ENCODE measurements around the gene KCNQ1OT1. TPM values are rescaled to one million over a fixed set of nuclear protein-coding genes. Genes with fewer than 3 reads are reported as not detected.

KCNQ1OT1 gene
- total RNA-seq, 4 donors from 2014 or later, result 6.3 to 8.0 (median 7.7) TPM

- Histone ChIP-seq H3K4me1 (no peaks in the 10 kb centered on the region), H3K9me3 (peaks cover 0 to 70% (median 9%) of the 10 kb centered on the region in 4 donors), H3K27ac (no peak overlapping the region), H3K27me3 (no peaks in the 10 kb centered on the region), H3K36me3 (peaks cover 0 to 47% (median 0%) of the 10 kb centered on the region in 3 donors), H3K4me3 (no peak overlapping the region)
- TF ChIP-seq CTCF (IDR thresholded peaks at IDR 0.05), result no peak
- no peak for TF ChIP-seq POLR2A (IDR thresholded peaks at IDR 0.05)
- no peak for TF ChIP-seq EP300 (IDR thresholded peaks at IDR 0.05)
- DNase-seq (ENCODE audit: low spot score in 2 of 2), result no peak
- WGBS, 2 donors, result 94 to 100% methylated on average over 2 of the region's 2 CpGs
Measured at GRCh38 chr11:2663506-2663905, 36.3 kb downstream of the KCNQ1OT1 start.

GRCh38 chr11:2662430-2663299 is 37.1 kb downstream of the KCNQ1OT1 start:
- WGBS, 2 donors, result 60 to 93% methylated on average over 17 of the region's 19 CpGs
- no peak for DNase-seq (ENCODE audit: low spot score in 2 of 2)
- H3K27ac ChIP-seq, result no peak overlapping the region

GRCh38 chr11:2662024-2662312 is 37.8 kb downstream of the KCNQ1OT1 start:
- TF ChIP-seq CTCF (IDR thresholded peaks at IDR 0.05) (no peak), EP300 (IDR thresholded peaks at IDR 0.05) (no peak), POLR2A (IDR thresholded peaks at IDR 0.05) (no peak)
- H3K36me3 ChIP-seq, result peaks cover 0 to 47% (median 0%) of the 10 kb centered on the region in 3 donors
- H3K9me3 ChIP-seq, result peaks cover 0 to 86% (median 9%) of the 10 kb centered on the region in 4 donors
- WGBS, 2 donors, result 94 to 100% methylated on average over 5 of the region's 5 CpGs
- no peaks in the 10 kb centered on the region for H3K4me1 ChIP-seq
- H3K4me3 ChIP-seq, result no peak overlapping the region
- DNase-seq (ENCODE audit: low spot score in 2 of 2), result no peak
- H3K27me3 ChIP-seq, result no peaks in the 10 kb centered on the region
- H3K27ac ChIP-seq, result no peak overlapping the region

More at GRCh38 chr11:2662430-2663299, 37.1 kb downstream of the KCNQ1OT1 start:
- Histone ChIP-seq H3K4me1 (no peaks in the 10 kb centered on the region), H3K27me3 (no peaks in the 10 kb centered on the region), H3K36me3 (peaks cover 0 to 47% (median 0%) of the 10 kb centered on the region in 3 donors), H3K4me3 (no peak overlapping the region), H3K9me3 (peaks cover 0 to 79% (median 9%) of the 10 kb centered on the region in 4 donors)
- TF ChIP-seq EP300 (IDR thresholded peaks at IDR 0.05) (no peak), CTCF (IDR thresholded peaks at IDR 0.05) (no peak), POLR2A (IDR thresholded peaks at IDR 0.05) (no peak)

GRCh38 chr11:2661173-2662023 is 38.4 kb downstream of the KCNQ1OT1 start:
- no peak overlapping the region for H3K4me3 ChIP-seq
- peaks cover 0 to 90% (median 9%) of the 10 kb centered on the region in 4 donors for H3K9me3 ChIP-seq
- WGBS, 2 donors, result 95 to 100% methylated on average over 4 of the region's 4 CpGs
- H3K27ac ChIP-seq, result no peak overlapping the region
- peaks cover 0 to 47% (median 0%) of the 10 kb centered on the region in 3 donors for H3K36me3 ChIP-seq
- peaks cover 0 to under 1% (median 0%) of the 10 kb centered on the region in 4 donors for H3K4me1 ChIP-seq
- no peaks in the 10 kb centered on the region for H3K27me3 ChIP-seq
- no peak for TF ChIP-seq CTCF (IDR thresholded peaks at IDR 0.05)
- TF ChIP-seq EP300 (IDR thresholded peaks at IDR 0.05), result no peak
- no peak for TF ChIP-seq POLR2A (IDR thresholded peaks at IDR 0.05)
- no peak for DNase-seq (ENCODE audit: low spot score in 2 of 2)
